GM21723 (cell line): ENCODE measurements around the gene PEX16.
A peak's percentile ranks its signal among the peaks of the same experiment; 100 is the strongest.

Experiments
- ATAC-seq: cut with Tn5 transposase; IDR thresholded peaks from one replicate; pipeline ENCODE4 v1.9.1; 2021; ENCODE audit warnings: mild to moderate bottlenecking, moderate library complexity; ENCODE audit not compliant: unreplicated experiment

PEX16 gene

GRCh38 chr11:45899448-45900174, 18.1 kb downstream of the PEX16 start:
- peak; percentile 75 for ATAC-seq

- ATAC-seq: no peak
These were observed 18.6 kb downstream of the PEX16 start for GRCh38 chr11:45899086-45899447.

GRCh38 chr11:45897556-45897955, 20.1 kb downstream of the PEX16 start:
- no peak for ATAC-seq

- ATAC-seq: no peak
These were observed 21.2 kb downstream of the PEX16 start for GRCh38 chr11:45896422-45896984.

- no peak for ATAC-seq
These were observed 22.0 kb downstream of the PEX16 start for GRCh38 chr11:45895553-45896259.

- no peak for ATAC-seq
These were observed 23.0 kb downstream of the PEX16 start for GRCh38 chr11:45894555-45895247.

- ATAC-seq: no peak
These were observed 24.8 kb downstream of the PEX16 start for GRCh38 chr11:45892856-45893255.

GRCh38 chr11:45890886-45891550, 26.7 kb downstream of the PEX16 start:
- no peak for ATAC-seq

GRCh38 chr11:45889966-45890365, 27.7 kb downstream of the PEX16 start:
- ATAC-seq: no peak

- no peak for ATAC-seq
These were observed 28.1 kb downstream of the PEX16 start for GRCh38 chr11:45889555-45889954.

GRCh38 chr11:45887587-45887986, 30.1 kb downstream of the PEX16 start:
- ATAC-seq: no peak

- no peak for ATAC-seq
These were observed 30.7 kb downstream of the PEX16 start for GRCh38 chr11:45886816-45887520.

GRCh38 chr11:45885921-45886721, 31.6 kb downstream of the PEX16 start:
- ATAC-seq: no peak

- ATAC-seq: peak; percentile 73
These were observed 32.3 kb downstream of the PEX16 start, which contains the start of gene MAPK8IP1 for GRCh38 chr11:45885274-45885920. Gene MAPK8IP1 (plus strand): TSS chr11:45885651. CDS start chr11:45885821, 170 bp downstream.

- no peak for ATAC-seq
These were observed 33.0 kb downstream of the PEX16 start for GRCh38 chr11:45884596-45885185.

GRCh38 chr11:45881708-45882368, 35.8 kb downstream of the PEX16 start:
- ATAC-seq: no peak

GRCh38 chr11:45880772-45881570, 36.7 kb downstream of the PEX16 start:
- ATAC-seq: no peak
